Trophoblast cell (in vitro differentiated cells and primary cell): ENCODE results near the gene CORO2B.
A peak's percentile ranks its signal among the peaks of the same experiment; 100 is the strongest.
"Not testable (repeated sequence)": the region's sequence is repeated elsewhere in the genome, so short reads cannot be mapped to it uniquely, and the experiment has no call there.

ENCODE experiments used
- DNase-seq, 2 donors: peaks; one replicate each; pipeline ENCODE4 v3.0.0-alpha.2; 2016
- H2AFZ ChIP-seq: 2 replicates; pipeline ENCODE4 v1.6.1; 2013; ENCODE audit warnings: low read length, moderate library complexity, mild to moderate bottlenecking; ENCODE audit not compliant: insufficient read depth, poor library complexity
- H2AK5ac ChIP-seq: 2 replicates; pipeline ENCODE4 v1.6.1; 2013; ENCODE audit warnings: mild to moderate bottlenecking, low read length
- H2BK120ac ChIP-seq: 2 replicates; pipeline ENCODE4 v1.6.1; 2013; ENCODE audit warnings: low read length, mild to moderate bottlenecking, moderate library complexity; ENCODE audit not compliant: insufficient read depth, poor library complexity
- H2BK12ac ChIP-seq: 2 replicates; pipeline ENCODE4 v1.6.1; 2013; ENCODE audit warnings: mild to moderate bottlenecking, low read length, moderate library complexity
- H2BK5ac ChIP-seq: 2 replicates; pipeline ENCODE4 v1.6.1; 2013; ENCODE audit warnings: low read length, low read depth, moderate library complexity, mild to moderate bottlenecking; ENCODE audit not compliant: poor library complexity
- H3K14ac ChIP-seq: 2 replicates; pipeline ENCODE4 v1.6.1; 2013; ENCODE audit warnings: mild to moderate bottlenecking, low read length
- H3K18ac ChIP-seq: 2 replicates; pipeline ENCODE4 v1.6.1; 2013; ENCODE audit warnings: mild to moderate bottlenecking, low read length
- H3K23ac ChIP-seq: 2 replicates; pipeline ENCODE4 v1.6.1; 2013; ENCODE audit warnings: low read length
- H3K27ac ChIP-seq: 2 replicates; pipeline ENCODE4 v1.5.1; 2013; ENCODE audit warnings: low read depth, mild to moderate bottlenecking, inconsistent platforms, low read length, moderate library complexity
- H3K27me3 ChIP-seq: 2 replicates; pipeline ENCODE4 v1.6.1; 2013; ENCODE audit warnings: inconsistent platforms, mild to moderate bottlenecking, low read length, moderate library complexity; ENCODE audit not compliant: insufficient read depth
- H3K36me3 ChIP-seq, 2 experiments: 1 replicate in 1 of 2; 2 replicates in 1 of 2; pipeline ENCODE4 v1.6.1; 2013; ENCODE audit warnings: low read length in 2 of 2, mild to moderate bottlenecking in 2 of 2, moderate library complexity in 1 of 2; ENCODE audit not compliant: insufficient read depth in 2 of 2, control insufficient read depth in 1 of 2
- H3K4ac ChIP-seq: 2 replicates; pipeline ENCODE4 v1.6.1; 2013; ENCODE audit warnings: low read depth, mild to moderate bottlenecking, low read length, moderate library complexity
- H3K4me1 ChIP-seq, 2 experiments: 1 replicate in 1 of 2; 2 replicates in 1 of 2; pipeline ENCODE4 v1.6.1; 2013; ENCODE audit warnings: low read length in 2 of 2, mild to moderate bottlenecking in 2 of 2, moderate library complexity in 1 of 2; ENCODE audit not compliant: insufficient read depth in 2 of 2, control insufficient read depth in 1 of 2
- H3K4me2 ChIP-seq: 2 replicates; pipeline ENCODE4 v1.6.1; 2013; ENCODE audit warnings: inconsistent platforms, mild to moderate bottlenecking, low read length, moderate library complexity
- H3K4me3 ChIP-seq: 2 replicates; pipeline ENCODE4 v1.5.1; 2013; ENCODE audit warnings: mild to moderate bottlenecking, low read depth, low read length, inconsistent platforms
- H3K79me1 ChIP-seq: one replicate; pipeline ENCODE4 v1.6.1; 2013; ENCODE audit warnings: low read length
- H3K79me2 ChIP-seq: 2 replicates; pipeline ENCODE4 v1.6.1; 2013; ENCODE audit warnings: low read length, mild to moderate bottlenecking; ENCODE audit not compliant: control insufficient read depth, insufficient read depth, poor library complexity
- H3K9ac ChIP-seq: 2 replicates; pipeline ENCODE4 v1.6.1; 2013; ENCODE audit warnings: mild to moderate bottlenecking, low read length
- H3K9me3 ChIP-seq: 2 replicates; pipeline ENCODE4 v1.6.1; 2013; ENCODE audit warnings: low read depth, mild to moderate bottlenecking, control low read depth, inconsistent platforms, low read length; ENCODE audit not compliant: insufficient read depth
- H4K12ac ChIP-seq: 2 replicates; pipeline ENCODE4 v1.6.1; 2013; ENCODE audit warnings: low read depth, mild to moderate bottlenecking, low read length, moderate library complexity
- H4K8ac ChIP-seq: 2 replicates; pipeline ENCODE4 v1.6.1; 2013; ENCODE audit warnings: low read depth, mild to moderate bottlenecking, low read length, moderate library complexity
- H4K91ac ChIP-seq: one replicate; pipeline ENCODE4 v1.6.1; 2013; ENCODE audit warnings: low read depth, mild to moderate bottlenecking, low read length, moderate library complexity
- WGBS: extraction: QIAGEN DNeasy Blood & Tissue Kit; methylation state at CpG from one replicate; pipeline ENCODE4 v1.1.7; 2013; ENCODE audit warnings: missing lambda C conversion rate; ENCODE audit not compliant: insufficient read length, insufficient coverage; ENCODE audit errors: extremely low coverage; 5-methylcytosine and 5-hydroxymethylcytosine counted together

The CORO2B gene

GRCh38 chr15:68646156-68646555, 67.4 kb downstream of the CORO2B start:
- no CpG with 5 or more reads among the region's 7 CpGs for WGBS
- no peak for DNase-seq

GRCh38 chr15:68646696-68647095, 67.9 kb downstream of the CORO2B start:
- no peak overlapping the region for H3K9ac ChIP-seq
- H4K8ac ChIP-seq = no peak overlapping the region
- no CpG with 5 or more reads among the region's 5 CpGs for WGBS
- no peaks in the 10 kb centered on the region for H3K36me3 ChIP-seq
- no peak overlapping the region for H3K14ac ChIP-seq
- no peak overlapping the region for H3K23ac ChIP-seq
- no peak overlapping the region for H3K27ac ChIP-seq
- H3K4ac ChIP-seq = no peak overlapping the region
- H3K4me2 ChIP-seq = no peak overlapping the region
- H3K79me1 ChIP-seq = no peaks in the 10 kb centered on the region
- H3K18ac ChIP-seq = no peak overlapping the region
- no peaks in the 10 kb centered on the region for H3K27me3 ChIP-seq
- H4K12ac ChIP-seq = no peak overlapping the region
- H2BK12ac ChIP-seq = no peak overlapping the region
- no peak for DNase-seq
- no peak overlapping the region for H4K91ac ChIP-seq
- no peaks in the 10 kb centered on the region for H3K79me2 ChIP-seq
- no peak overlapping the region for H2AK5ac ChIP-seq
- no peak overlapping the region for H3K4me3 ChIP-seq
- no peak overlapping the region for H2BK5ac ChIP-seq
- no peak overlapping the region for H2AFZ ChIP-seq
- H3K9me3 ChIP-seq = no peaks in the 10 kb centered on the region
- H3K4me1 ChIP-seq = peaks cover 3 to 10% of the 10 kb centered on the region in 2 experiments
- no peak overlapping the region for H2BK120ac ChIP-seq

More at GRCh38 chr15:68646156-68646555, 67.4 kb downstream of the CORO2B start:
- H3K9me3 ChIP-seq = no peaks in the 10 kb centered on the region
- no peak overlapping the region for H3K18ac ChIP-seq
- no peaks in the 10 kb centered on the region for H3K36me3 ChIP-seq
- no peaks in the 10 kb centered on the region for H3K27me3 ChIP-seq
- no peak overlapping the region for H3K9ac ChIP-seq
- H3K27ac ChIP-seq = no peak overlapping the region
- H3K14ac ChIP-seq = no peak overlapping the region
- no peak overlapping the region for H3K4me2 ChIP-seq
- H2BK120ac ChIP-seq = no peak overlapping the region
- H4K91ac ChIP-seq = no peak overlapping the region
- no peak overlapping the region for H4K12ac ChIP-seq
- no peak overlapping the region for H2AFZ ChIP-seq
- no peak overlapping the region for H4K8ac ChIP-seq
- H3K79me2 ChIP-seq = no peaks in the 10 kb centered on the region
- H2BK12ac ChIP-seq = no peak overlapping the region
- H3K79me1 ChIP-seq = peaks cover 4% of the 10 kb centered on the region
- H3K4ac ChIP-seq = no peak overlapping the region
- H2AK5ac ChIP-seq = no peak overlapping the region
- peaks cover 6 to 13% of the 10 kb centered on the region in 2 experiments for H3K4me1 ChIP-seq
- no peak overlapping the region for H2BK5ac ChIP-seq
- no peak overlapping the region for H3K23ac ChIP-seq
- H3K4me3 ChIP-seq = no peak overlapping the region

- not testable (repeated sequence) for H3K36me3 ChIP-seq, H4K12ac ChIP-seq, H2BK5ac ChIP-seq, H2AK5ac ChIP-seq, H3K9ac ChIP-seq, H3K4me3 ChIP-seq, H2AFZ ChIP-seq, H3K79me2 ChIP-seq, H3K9me3 ChIP-seq, H3K23ac ChIP-seq, H2BK12ac ChIP-seq, H3K27me3 ChIP-seq, H4K91ac ChIP-seq, DNase-seq, H4K8ac ChIP-seq, H3K4me2 ChIP-seq, H3K27ac ChIP-seq, H2BK120ac ChIP-seq, H3K4ac ChIP-seq, H3K4me1 ChIP-seq, H3K14ac ChIP-seq, H3K18ac ChIP-seq, H3K79me1 ChIP-seq
- WGBS = no CpG with 5 or more reads among the region's 13 CpGs
These were observed 68.6 kb downstream of the CORO2B start for GRCh38 chr15:68647361-68647760.

- Histone ChIP-seq H3K79me1 (no peaks in the 10 kb centered on the region), H3K9me3 (no peaks in the 10 kb centered on the region), H2BK12ac (no peak overlapping the region), H2BK5ac (no peak overlapping the region), H3K4me2 (peak overlapping the region; percentile 56), H3K27me3 (no peaks in the 10 kb centered on the region), H4K8ac (no peak overlapping the region), H3K9ac (no peak overlapping the region), H3K4me3 (no peak overlapping the region), H3K36me3 (no peaks in the 10 kb centered on the region), H3K23ac (no peak overlapping the region), H2AK5ac (no peak overlapping the region), H3K4me1 (no peaks in the 10 kb centered on the region), H3K79me2 (no peaks in the 10 kb centered on the region), H2AFZ (no peak overlapping the region), H4K12ac (no peak overlapping the region), H3K14ac (no peak overlapping the region), H3K18ac (no peak overlapping the region), H4K91ac (no peak overlapping the region), H3K27ac (no peak overlapping the region), H3K4ac (no peak overlapping the region), H2BK120ac (no peak overlapping the region)
- peak; percentile 41 to 66 for DNase-seq
- WGBS = no CpG with 5 or more reads among the region's 23 CpGs
These were observed 72.3 kb downstream of the CORO2B start for GRCh38 chr15:68650901-68651709.
